CD4-positive, alpha-beta T cell treated with Interleukin-4 for 1 hour (primary cell): ENCODE results near the gene ATRN.

Experiments used
- DNase-seq, 2 donors: peaks; one replicate each; pipeline ENCODE4 v3.0.0-alpha.2; 2020 to 2022

Gene ATRN

GRCh38 chr20:3631534-3631933 is 160.7 kb downstream of the ATRN start:
- no peak for DNase-seq

DNA sequence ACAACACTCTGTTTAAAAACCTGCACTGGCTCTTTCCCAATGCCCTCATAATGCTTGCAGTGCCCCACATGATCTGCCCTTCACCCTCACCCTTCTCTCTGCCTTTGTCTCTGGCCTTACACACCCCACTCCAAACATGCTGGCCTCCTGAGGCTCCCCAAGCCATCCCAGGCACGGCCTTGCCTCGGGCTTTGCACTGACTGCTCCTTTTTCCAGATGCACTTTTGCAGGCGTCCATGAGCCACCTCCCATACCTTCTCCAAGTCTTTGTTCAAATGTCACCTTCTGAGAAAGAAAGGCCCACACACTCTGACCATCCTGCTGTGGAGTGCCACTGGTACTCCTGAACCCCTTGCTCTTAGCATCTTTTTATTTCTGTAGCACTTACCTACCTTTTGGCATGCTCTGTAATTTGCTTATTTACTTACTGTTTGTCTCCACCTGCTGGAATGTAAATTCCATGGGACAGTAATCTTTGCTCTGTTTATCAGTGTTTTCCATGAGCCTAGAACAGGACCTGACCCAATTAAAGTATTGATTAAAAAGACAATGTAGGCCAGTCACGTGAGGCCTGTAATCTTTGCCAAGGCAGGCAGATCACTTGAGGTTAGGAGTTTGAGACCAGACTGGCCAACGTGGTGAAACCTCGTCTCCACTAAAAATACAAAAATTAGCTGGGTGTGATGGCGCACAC is 161.6 kb downstream of the ATRN start:
- no peak for DNase-seq

DNA sequence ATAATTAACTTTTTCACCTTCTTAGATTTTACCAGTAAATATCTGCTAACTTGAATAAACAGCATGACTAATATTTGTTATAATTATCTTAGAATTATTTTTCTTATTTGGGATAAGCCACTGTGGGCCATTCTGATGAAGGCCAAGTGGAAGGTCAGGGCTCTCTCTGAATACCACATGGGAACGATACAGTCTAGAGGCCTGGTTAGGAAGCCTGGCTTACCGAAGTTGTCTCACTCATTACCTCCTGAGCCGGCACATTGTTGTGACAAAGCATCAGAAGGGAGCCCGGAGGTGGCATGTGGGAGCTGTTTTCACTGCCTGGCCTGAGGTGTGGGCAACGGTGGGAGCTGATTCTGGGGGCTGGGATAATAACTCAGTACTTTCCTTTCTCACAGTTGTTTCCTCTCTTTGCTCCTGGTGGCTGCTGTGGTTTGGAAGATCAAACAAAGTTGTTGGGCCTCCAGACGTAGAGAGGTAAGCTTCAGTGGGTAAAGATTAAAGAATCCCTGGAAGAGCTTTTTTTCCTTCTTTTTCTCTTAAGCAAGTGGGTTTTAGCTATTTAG is 163.2 kb downstream of the ATRN start:
- no peak for DNase-seq

DNA sequence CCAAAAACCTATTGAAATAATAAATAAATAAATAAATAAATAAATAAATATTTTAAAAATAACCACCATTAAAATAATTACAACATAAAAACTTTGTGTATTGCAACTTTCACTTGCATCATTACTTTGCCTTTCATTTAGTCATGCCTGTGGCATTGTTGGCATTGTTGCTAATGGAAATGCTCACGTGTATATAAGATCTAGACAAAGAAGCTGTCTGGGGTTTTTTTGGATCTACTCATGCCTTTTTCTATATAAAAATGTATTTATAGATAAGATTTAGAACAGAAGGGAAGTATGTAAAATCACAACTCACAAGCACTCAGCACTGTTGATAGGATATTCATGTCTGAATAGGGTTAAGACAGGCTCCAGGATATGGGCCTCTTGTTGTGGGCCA is 164.5 kb downstream of the ATRN start:
- DNase-seq: no peak

DNA sequence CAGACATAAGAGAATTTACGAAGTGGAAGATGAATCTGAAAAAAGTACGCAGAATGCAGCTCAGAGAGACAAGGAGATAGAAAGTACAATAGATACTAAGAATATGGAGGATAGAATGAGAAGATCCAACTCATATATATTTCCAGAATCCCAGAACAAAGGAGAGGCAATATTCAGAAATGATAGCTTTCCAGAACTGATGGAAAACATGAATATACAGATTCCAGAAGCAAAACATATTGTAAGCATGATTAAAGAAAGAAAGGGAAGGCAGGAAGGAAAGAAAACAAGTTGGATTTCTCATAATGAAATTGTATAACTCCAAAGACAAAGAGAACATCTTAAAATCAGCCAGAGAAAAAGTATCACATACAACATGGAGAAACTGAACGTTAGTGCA is 169.4 kb downstream of the ATRN start:
- DNase-seq: no peak

DNA sequence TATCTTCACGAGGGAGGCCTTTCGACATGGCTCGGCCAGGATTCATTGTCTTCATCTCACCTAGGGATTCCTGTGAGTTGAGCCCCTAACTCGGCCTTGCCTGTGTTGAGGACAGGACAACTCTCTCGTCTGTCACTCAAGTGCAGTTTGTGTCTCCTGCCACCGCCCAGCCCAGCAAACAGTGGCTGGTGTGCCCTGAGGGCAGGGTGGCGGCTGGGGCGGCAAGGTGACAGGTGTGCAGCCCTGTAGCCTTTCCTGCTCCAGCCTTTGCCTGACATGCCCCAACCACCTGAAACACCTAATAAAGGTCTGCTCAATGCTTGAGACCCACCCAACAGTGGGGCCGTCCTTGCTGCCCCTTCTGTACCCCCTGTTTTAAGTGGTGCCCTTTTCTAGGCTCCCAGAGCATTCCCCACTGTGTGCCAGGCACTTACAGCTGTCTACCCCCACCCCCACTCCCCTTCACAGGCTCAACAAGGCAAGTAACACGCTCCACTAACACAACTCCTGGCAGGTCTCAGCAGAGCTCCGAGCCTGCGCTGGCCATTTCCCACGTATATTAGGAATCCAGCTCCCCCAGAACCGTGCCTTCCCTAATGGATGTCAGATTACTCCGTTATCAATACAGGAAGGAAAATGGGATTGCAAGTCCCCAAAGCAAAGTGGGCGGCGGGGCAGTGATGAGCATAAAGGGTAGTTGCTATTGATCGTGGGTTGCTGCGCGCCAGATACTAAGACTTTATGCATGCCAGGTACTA is 174.7 kb downstream of the ATRN start:
- no peak for DNase-seq

DNA sequence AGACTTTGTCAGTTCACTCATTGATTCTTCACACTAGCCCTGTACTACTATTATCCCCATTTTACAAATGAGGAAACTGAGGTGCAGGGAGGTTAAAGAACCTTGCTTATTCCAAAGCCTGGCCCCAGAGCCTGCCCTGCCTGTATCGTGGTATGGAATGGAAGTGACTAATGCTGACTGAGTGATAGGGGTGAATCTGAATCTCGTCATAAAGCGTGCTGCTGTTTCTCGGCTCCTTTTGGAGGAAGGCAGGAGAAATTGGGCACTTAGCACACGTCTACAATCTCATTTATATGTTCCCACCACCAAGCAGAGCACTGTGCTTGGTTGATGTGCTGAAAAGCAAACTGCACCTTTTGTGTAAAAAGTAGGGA is 175.2 kb downstream of the ATRN start:
- no peak for DNase-seq

- no peak for DNase-seq
Measured at GRCh38 chr20:3646651-3647050, 175.8 kb downstream of the ATRN start.

- no peak for DNase-seq
Measured at GRCh38 chr20:3647473-3647872, 176.7 kb downstream of the ATRN start.

- DNase-seq: no peak
Measured at GRCh38 chr20:3648951-3649350, 178.1 kb downstream of the ATRN start.

GRCh38 chr20:3651204-3651962 is 180.6 kb downstream of the ATRN start:
- no peak for DNase-seq

DNA sequence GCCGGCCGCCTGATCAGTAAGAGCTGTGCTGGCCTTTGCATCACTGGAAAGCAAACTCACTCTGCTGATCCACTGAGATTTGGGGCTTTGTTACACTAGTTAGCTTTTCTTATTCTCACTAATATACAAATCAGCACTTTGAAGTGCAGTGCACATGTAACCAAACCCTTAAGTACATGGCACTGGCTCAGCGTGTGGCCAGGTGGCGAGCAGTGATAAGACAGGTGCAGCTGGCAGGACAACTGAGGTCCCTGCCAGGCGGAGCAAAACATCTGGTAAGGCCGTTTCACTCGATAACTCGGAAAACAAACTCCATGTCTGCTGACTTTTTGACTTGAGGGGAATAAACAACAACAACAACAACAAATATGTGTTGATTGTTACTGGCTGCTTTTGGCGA is 181.4 kb downstream of the ATRN start:
- no peak for DNase-seq

GRCh38 chr20:3652676-3653596 is 182.1 kb downstream of the ATRN start:
- no peak for DNase-seq

DNA sequence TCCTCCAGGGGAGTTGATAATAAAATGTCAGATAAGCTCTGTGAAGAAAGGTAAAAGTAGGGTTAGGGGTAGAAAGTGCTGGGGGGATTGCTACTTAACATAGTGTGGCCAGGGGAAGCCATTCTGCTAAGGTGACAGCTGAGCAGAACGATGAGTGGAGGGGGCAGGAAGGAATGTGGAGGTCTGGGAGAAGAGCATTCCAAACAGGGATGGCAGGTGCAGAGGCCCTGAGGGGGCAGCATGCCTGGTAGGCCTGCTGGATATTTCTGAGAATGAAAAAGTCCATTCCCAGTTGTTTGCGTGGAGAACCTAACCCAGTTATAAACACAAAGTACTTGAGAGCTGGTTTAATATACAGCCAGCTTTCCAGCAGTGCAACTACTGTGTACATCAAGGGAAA is 183.1 kb downstream of the ATRN start:
- no peak for DNase-seq

DNA sequence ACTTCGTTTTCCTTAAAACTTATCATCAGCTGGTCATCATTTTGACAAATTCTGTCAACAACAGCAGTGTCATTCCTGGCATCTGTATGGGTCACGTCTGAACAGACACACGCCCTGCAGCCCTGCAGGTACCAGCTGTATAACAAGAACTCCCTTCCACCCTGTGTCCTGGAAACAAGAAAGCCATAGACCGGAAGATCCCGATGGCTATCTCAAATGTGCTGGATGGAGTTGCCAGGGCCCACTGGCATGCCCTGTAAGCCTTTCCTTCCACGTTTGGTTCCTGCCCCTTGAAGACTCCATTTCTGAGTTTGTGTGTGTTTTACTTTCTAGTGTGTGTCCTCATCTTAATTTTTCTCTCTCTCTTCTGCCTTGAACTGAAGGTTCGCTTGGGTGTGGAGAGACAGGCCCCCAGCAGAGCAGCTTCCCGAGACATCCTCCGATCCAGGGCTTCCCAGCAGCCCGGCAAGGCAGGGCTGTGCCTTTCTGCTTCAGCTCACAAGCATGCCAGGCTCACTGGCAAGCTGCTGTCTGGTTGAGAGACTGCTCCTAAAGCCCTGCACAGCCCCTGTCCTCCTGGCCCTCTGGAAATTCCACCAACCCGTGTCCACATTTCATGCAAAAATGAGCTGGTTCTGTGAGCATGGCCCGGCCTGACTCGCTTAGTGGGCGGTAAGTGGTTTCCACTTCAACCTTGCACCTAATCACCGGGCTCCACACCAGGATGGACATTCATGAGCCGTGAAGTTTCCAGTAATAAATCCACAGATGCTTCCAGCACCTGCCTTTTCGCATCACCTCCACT is 183.7 kb downstream of the ATRN start:
- DNase-seq: no peak

- DNase-seq: no peak
Measured at GRCh38 chr20:3655131-3655405, 184.2 kb downstream of the ATRN start.

DNA sequence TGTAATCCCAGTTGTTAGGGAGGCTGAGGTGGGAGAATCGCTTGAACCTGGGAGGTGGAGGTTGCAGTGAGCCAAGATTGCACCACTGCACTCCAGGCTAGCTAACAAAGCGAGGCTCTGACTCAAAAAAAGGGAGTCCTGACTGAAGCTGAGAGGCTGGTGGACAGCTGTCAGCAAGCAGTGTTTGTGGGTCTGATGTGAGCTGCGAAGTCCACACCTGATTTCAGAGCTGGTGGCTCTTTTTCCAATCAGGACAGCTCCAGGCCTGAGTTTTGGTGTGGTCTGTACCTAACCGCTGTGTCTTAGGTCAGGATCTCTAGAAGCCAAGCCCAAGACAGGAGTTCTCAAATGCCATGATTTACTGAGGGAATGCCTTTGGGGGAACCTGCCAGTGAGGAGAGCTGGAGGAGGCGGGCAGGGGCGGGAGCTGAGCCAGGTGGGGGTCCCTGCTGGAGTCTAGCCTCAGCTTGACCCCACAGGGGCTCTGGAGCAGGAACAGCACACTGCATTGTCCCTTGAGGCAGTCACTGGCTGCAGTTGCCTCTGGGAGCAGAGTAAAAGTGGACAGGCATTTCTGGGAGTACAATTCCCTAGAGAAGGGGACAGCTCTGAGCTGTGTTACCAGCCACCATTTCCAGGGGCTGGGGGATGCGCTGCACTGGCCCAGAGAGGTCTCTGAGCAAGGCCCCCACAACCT is 187.3 kb downstream of the ATRN start:
- DNase-seq: no peak

DNA sequence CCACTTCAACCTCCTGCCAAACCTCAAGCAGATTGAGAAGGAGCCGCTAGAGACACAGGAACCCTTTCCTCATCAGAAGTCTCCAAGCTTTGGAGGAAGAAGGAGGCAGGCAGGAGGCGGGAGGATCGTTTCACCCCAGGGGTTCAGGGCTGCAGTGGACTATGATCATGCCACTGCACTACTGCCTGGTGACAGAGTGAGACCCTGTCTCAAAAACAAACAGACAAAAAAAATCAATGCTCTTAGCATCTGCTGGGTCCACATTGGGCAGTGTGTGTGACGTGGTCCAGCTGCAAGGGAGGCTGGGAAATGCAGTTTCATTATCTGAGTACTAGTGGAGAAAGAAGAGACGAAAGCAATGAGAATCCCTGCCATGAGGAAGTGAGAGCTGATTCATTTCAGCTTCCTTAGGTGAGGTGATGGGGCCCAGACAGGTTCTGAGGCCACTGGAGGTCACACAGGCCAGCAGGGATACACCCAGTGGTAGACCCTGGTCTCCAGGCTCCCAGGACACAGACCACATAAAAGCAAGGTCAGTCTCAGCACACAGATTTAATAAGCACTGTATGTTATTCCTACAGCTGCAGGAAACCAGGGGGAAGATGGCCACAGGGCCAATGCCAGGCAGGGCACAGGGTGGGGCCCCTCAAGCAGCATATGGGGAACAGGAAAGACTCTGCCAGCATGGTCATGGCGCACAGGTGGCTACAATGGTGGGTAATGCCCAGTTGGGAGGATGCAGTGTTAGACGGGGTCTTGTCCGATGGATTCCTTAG is 188.1 kb downstream of the ATRN start:
- no peak for DNase-seq

GRCh38 chr20:3659492-3660261 is 188.9 kb downstream of the ATRN start:
- DNase-seq: no peak
